MM.1S (cell line): ENCODE results near the gene AGAP1.

Source experiments
- EZH2 ChIP-seq: fragments of 300-600 bp; sonication (generic); optimal IDR thresholded peaks from 2 replicates; pipeline ENCODE3; 2017; ENCODE audit warnings: low read depth, mild to moderate bottlenecking, antibody characterized with exemption, low read length, mixed read lengths
- EZH2phosphoT487 ChIP-seq: fragments of 300-600 bp; sonication (generic); IDR thresholded peaks from 2 replicates; pipeline ENCODE4 v1.6.1; 2018; ENCODE audit warnings: antibody characterized with exemption, low read length

DNA sequence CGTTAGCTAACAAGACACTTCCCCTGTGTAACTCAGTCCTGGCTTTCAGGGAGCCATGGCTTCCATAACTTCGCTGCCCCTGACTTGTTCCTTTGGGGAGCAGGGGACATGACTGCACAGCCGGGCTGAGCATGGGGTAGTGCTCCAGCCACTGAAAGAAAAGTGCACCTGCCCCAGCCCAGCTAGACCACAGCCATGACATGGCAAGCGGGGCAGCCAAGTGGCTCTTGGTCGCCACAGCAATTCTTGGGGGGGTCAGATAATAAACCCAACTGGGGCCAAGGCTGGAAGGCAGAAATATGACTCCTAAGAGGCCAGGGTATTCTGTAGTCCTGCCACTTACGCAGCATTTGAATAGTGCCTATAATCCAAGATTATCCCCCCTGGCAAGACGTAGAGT, 385.3 kb downstream of the AGAP1 start:
- TF ChIP-seq EZH2phosphoT487 (no peak), EZH2 (no peak)
